HEK293T (cell line): ENCODE data around the gene PLOD2.

ENCODE experiments used
- CTCF ChIA-PET: fragments of 350-600 bp; formaldehyde crosslinking; extraction: SDS; loops from one replicate; lab custom pipeline; 2021; ENCODE audit warnings: antibody characterized with exemption, inconsistent platforms; lab: Yijun Ruan, JAX
- POLR2A ChIA-PET: fragments of 350-600 bp; formaldehyde crosslinking; extraction: SDS; loops from one replicate; lab custom pipeline; 2020; ENCODE audit warnings: antibody characterized with exemption, inconsistent platforms; lab: Yijun Ruan, JAX
- DNase-seq: peaks from one replicate; pipeline ENCODE4 v3.0.0; 2012; ENCODE audit warnings: mixed read lengths; ENCODE audit errors: extremely low spot score
- ARNT ChIP-seq: fragments of 450-650 bp; IDR thresholded peaks from 2 replicates; pipeline ENCODE4 v1.6.1; 2017; ENCODE audit warnings: mild to moderate bottlenecking
- BHLHE40 ChIP-seq: fragments of 450-650 bp; IDR thresholded peaks from 2 replicates; pipeline ENCODE4 v1.6.1; 2016; ENCODE audit warnings: mild to moderate bottlenecking, moderate library complexity, borderline replicate concordance
- CTBP1 ChIP-seq: fragments of 450-650 bp; IDR thresholded peaks from 2 replicates; pipeline ENCODE4 v1.6.1; 2016; ENCODE audit warnings: borderline replicate concordance
- ELF4 ChIP-seq: fragments of 450-650 bp; IDR thresholded peaks from 2 replicates; pipeline ENCODE4 v1.6.1; 2017; ENCODE audit warnings: antibody characterized with exemption
- FOXA1 ChIP-seq: fragments of 450-650 bp; IDR thresholded peaks from 2 replicates; pipeline ENCODE4 v1.6.1; 2016; ENCODE audit warnings: mild to moderate bottlenecking
- FOXK2 ChIP-seq: fragments of 450-650 bp; IDR thresholded peaks from 2 replicates; pipeline ENCODE4 v1.6.1; 2016; ENCODE audit warnings: mild to moderate bottlenecking
- FOXM1 ChIP-seq: fragments of 450-650 bp; IDR thresholded peaks from 2 replicates; pipeline ENCODE4 v1.6.1; 2017; ENCODE audit warnings: mild to moderate bottlenecking, borderline replicate concordance
- HDGF ChIP-seq: fragments of 450-650 bp; IDR thresholded peaks from 2 replicates; pipeline ENCODE4 v1.6.1; 2017; ENCODE audit warnings: antibody characterized with exemption, borderline replicate concordance
- L3MBTL2 ChIP-seq: fragments of 450-650 bp; conservative IDR thresholded peaks from 2 replicates; pipeline ENCODE4 v1.6.1; 2016; ENCODE audit warnings: mild to moderate bottlenecking
- LEF1 ChIP-seq: fragments of 450-650 bp; IDR thresholded peaks from 2 replicates; pipeline ENCODE4 v1.6.1; 2017; ENCODE audit warnings: mild to moderate bottlenecking, borderline replicate concordance
- NFRKB ChIP-seq: fragments of 450-650 bp; IDR thresholded peaks from 2 replicates; pipeline ENCODE4 v1.6.1; 2016; ENCODE audit warnings: mild to moderate bottlenecking, moderate library complexity
- PKNOX1 ChIP-seq: fragments of 450-650 bp; IDR thresholded peaks from 2 replicates; pipeline ENCODE4 v1.6.1; 2016
- SP1 ChIP-seq: fragments of 450-650 bp; IDR thresholded peaks from 2 replicates; pipeline ENCODE4 v1.6.1; 2017
- SUZ12 ChIP-seq: fragments of 450-650 bp; IDR thresholded peaks from 2 replicates; pipeline ENCODE4 v1.6.1; 2016; ENCODE audit warnings: mild to moderate bottlenecking
- TARDBP ChIP-seq: fragments of 450-650 bp; IDR thresholded peaks from 2 replicates; pipeline ENCODE4 v1.6.1; 2016
- ZNF384 ChIP-seq: fragments of 450-650 bp; IDR thresholded peaks from 2 replicates; pipeline ENCODE4 v1.6.1; 2016

Gene PLOD2

GRCh38 chr3:146072061-146072460, 88.9 kb downstream of the PLOD2 start:
- TF ChIP-seq ELF4 (no peak), BHLHE40 (no peak), SP1 (no peak), FOXM1 (no peak), ARNT (no peak), CTBP1 (no peak), LEF1 (no peak)
- no peak for DNase-seq
- POLR2A ChIA-PET, result interaction anchor here (0.6 kb wide), 1 partner anchor 89 kb away, joined by 3 read pairs; the partner anchor contains the start of gene PLOD2
- CTCF ChIA-PET, result interaction anchor here (0.6 to 1.1 kb wide), 4 partner anchors 17 to 115 kb away, joined by 3 to 4 read pairs (median 4); no protein-coding TSS in a partner anchor

DNA sequence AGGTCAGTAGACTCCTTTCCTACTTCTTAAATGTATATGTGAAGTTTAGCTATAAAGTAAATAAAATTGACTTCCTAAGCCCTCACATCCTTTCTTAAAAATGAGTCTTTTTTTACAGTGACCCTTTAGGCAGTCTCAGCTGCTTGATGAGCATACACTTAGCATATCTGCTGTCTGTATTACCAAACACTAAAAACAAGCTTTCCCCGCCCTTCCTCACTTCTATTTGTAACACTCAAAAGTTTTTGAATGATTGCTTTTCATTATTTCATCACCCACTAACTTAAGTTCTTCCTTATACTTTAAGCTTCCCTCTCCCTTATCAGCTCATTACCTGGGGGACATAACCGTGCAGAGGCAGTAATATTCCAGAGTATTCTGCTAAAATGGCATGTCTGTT, 89.4 kb downstream of the PLOD2 start:
- CTCF ChIA-PET, result interaction anchor here (0.6 to 1.1 kb wide), 4 partner anchors 17 to 116 kb away, joined by 3 to 4 read pairs (median 4); no protein-coding TSS in a partner anchor
- no peak for DNase-seq
- POLR2A ChIA-PET, result interaction anchor here (0.6 kb wide), 1 partner anchor 89 kb away, joined by 3 read pairs; the partner anchor contains the start of gene PLOD2

GRCh38 chr3:146067048-146067447, 93.9 kb downstream of the PLOD2 start:
- CTCF ChIA-PET, result no interaction called here
- TF ChIP-seq FOXK2, result no peak
- no peak for TF ChIP-seq SUZ12
- no peak for TF ChIP-seq FOXM1
- no peak for TF ChIP-seq ARNT
- TF ChIP-seq PKNOX1, result no peak; the same call in 1 of the 2 replicates
- TF ChIP-seq ZNF384, result no peak
- TF ChIP-seq NFRKB, result no peak
- TF ChIP-seq BHLHE40, result no peak
- no peak for TF ChIP-seq FOXA1
- no peak for TF ChIP-seq LEF1
- TF ChIP-seq ELF4, result no peak
- no peak for TF ChIP-seq CTBP1
- TF ChIP-seq L3MBTL2, result no peak
- no peak for TF ChIP-seq TARDBP
- DNase-seq, result no peak
- POLR2A ChIA-PET, result no interaction called here

More for the DNA sequence above, 89.4 kb downstream of the PLOD2 start:
- no peak for TF ChIP-seq PKNOX1
- TF ChIP-seq BHLHE40, result no peak
- TF ChIP-seq FOXA1, result no peak

DNA sequence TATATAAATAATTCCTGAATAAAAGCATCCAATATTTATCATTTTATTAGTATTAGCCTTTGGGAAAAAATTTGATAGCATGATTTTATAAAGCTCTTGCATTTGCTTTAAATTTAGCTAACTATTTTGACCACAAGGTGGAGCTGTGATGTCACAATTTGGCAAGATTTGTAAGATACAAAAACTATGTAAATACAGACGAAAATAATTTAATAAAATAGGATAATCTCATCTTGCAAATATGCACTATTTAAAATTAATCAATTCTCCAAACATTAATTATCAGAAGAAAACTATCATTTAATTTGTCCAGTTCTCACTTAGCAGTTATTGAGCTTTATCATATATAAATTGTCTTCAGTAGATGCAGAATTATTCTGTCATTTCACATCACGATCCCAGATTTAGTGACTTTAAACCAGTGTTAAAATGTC, 95.4 kb downstream of the PLOD2 start:
- CTCF ChIA-PET, result interaction anchor here (0.6 to 2.5 kb wide), 9 partner anchors 36 to 586 kb away, joined by 3 to 46 read pairs (median 3); no protein-coding TSS in a partner anchor
- no peak for TF ChIP-seq BHLHE40
- no peak for TF ChIP-seq FOXA1
- TF ChIP-seq SP1, result no peak
- TF ChIP-seq LEF1, result no peak
- TF ChIP-seq ZNF384, result no peak
- TF ChIP-seq SUZ12, result no peak
- TF ChIP-seq ELF4, result no peak
- no peak for TF ChIP-seq TARDBP
- no peak for TF ChIP-seq HDGF
- TF ChIP-seq FOXM1, result no peak
- TF ChIP-seq FOXK2, result no peak
- no peak for TF ChIP-seq L3MBTL2
- TF ChIP-seq ARNT, result no peak
- TF ChIP-seq CTBP1, result no peak
- TF ChIP-seq NFRKB, result no peak
- POLR2A ChIA-PET, result interaction anchor here (1.0 kb wide), 2 partner anchors 96 to 120 kb away, joined by 3 to 4 read pairs; no protein-coding TSS in a partner anchor
- DNase-seq, result no peak

DNA sequence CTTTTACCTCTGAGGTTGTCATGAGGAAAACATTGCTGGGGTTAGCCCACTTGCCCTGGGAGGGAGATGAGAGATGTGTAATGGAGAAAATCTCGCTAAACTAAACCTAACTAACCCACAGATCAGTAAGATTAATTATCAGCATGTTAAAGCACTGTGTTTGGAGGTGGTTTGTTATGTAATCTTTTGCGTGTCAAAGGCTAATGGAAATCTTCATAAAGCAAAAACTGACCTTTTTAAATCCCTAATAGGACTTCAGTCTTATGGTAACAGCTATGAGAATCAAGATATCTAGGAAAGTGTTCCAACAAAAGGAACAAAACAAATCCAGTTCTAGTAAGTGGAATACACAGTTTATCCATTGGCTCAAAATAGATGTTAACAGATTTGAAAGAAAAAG, 102.7 kb downstream of the PLOD2 start:
- TF ChIP-seq TARDBP (no peak), FOXK2 (no peak), ARNT (no peak), FOXM1 (no peak), CTBP1 (no peak), L3MBTL2 (no peak)
- DNase-seq, result no peak
- ChIA-PET POLR2A (no interaction called here), CTCF (no interaction called here)

DNA sequence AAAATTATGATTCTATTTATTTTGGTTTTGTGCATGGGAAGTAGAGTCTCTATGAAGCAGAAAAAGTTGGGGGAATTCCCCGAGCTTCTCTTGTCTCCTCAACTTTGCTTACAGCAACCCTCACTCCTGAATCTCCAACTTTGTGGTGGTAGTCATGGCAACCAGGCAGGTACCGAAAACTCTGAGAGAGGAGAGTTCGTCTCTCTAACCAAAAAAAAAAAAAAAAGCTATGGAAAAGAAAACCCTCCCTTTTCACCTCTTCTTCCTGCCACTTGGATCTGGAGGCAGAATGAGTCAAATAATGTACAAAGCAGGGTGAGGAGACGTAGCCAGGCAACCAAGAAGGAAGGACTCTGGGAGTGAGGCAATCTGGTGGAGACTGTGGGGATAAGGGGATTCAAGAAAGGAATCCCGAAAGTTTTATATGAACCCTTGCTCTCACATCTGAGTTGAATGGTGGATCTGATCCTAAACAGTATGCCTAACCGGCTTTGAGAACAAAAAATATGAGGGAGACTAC, 108.1 kb downstream of the PLOD2 start:
- CTCF ChIA-PET, result no interaction called here

More for the DNA sequence above, 108.1 kb downstream of the PLOD2 start:
- no peak for DNase-seq
- TF ChIP-seq FOXA1 (no peak), LEF1 (no peak), CTBP1 (no peak), L3MBTL2 (no peak), PKNOX1 (no peak), ELF4 (no peak), ARNT (no peak), HDGF (no peak), FOXM1 (no peak), BHLHE40 (no peak), TARDBP (no peak), SUZ12 (no peak), FOXK2 (no peak), SP1 (no peak), NFRKB (no peak), ZNF384 (no peak)
- POLR2A ChIA-PET, result no interaction called here
